GM21423 (cell line): ENCODE measurements around the gene ERCC5.

ENCODE experiments used
- ATAC-seq: cut with Tn5 transposase; IDR thresholded peaks from one replicate; pipeline ENCODE4 v1.9.1; 2021; ENCODE audit warnings: mild to moderate bottlenecking, moderate library complexity; ENCODE audit not compliant: unreplicated experiment

The ERCC5 gene

GRCh38 chr13:102845630-102846260, at the start of gene ERCC5:
ERCC5 (plus strand) TSS chr13:102846032; CDS start chr13:102846267, 235 bp downstream.
- peak; percentile 84 for ATAC-seq

- peak; percentile 84 for ATAC-seq
These were observed 47.0 kb upstream of the ERCC5 start, which contains the start of the genes BIVM and POGLUT2 for GRCh38 chr13:102798581-102799425. BIVM (plus strand) TSS chr13:102799119; CDS start chr13:102807268, 8,149 bp downstream. POGLUT2 (minus strand) TSS chr13:102798976; CDS start chr13:102798670, 306 bp downstream.

GRCh38 chr13:102799426-102800144, 46.2 kb upstream of the ERCC5 start:
- peak; percentile 2 for ATAC-seq

DNA sequence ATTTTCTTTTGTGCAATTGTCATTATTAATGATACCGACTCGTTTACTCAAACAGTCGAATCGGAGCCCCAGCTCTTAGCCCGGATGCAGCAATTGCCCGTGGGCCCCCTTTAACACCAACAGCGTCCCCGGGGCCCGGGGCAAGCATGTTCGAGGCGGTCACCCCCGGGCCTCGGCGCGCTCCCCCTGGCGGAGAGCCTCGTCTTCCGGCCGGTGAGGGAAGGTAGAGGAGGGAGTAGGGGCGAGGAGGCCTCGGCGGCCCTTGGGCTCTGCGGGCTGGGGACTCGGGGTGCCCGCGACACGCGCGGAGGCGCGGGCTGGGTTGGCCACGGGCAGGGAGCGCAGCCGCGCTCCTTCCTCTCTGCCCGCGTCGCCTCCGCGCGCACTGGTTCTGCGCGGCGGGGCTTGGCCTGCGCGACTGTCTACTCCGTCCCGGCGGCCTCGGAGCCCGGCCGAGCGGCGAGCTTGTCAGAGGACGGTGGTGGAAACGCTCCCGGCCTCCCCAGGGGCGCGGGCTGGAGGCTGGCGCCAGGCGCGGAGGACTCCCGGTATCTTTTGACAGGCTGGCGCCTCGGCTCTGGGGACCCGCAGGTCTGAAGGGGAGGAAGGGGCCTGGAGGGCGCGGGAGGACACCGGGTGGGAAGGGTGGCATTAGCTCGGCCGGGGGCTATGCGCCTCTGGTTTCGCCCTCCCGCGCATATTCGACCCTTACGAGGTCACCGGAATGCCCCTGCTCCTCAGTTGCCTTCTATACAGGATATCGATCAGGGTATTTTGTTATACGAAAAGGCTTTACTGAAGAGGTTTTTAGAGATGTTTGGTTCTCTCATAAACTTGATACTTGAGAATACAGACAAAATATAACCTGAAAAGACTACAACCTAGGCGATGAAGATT, 45.4 kb upstream of the ERCC5 start:
- peak; percentile 71 for ATAC-seq

- no peak for ATAC-seq
These were observed 40.2 kb upstream of the ERCC5 start for GRCh38 chr13:102805680-102806079.

- no peak for ATAC-seq
These were observed 38.1 kb upstream of the ERCC5 start for GRCh38 chr13:102807699-102808098.

DNA sequence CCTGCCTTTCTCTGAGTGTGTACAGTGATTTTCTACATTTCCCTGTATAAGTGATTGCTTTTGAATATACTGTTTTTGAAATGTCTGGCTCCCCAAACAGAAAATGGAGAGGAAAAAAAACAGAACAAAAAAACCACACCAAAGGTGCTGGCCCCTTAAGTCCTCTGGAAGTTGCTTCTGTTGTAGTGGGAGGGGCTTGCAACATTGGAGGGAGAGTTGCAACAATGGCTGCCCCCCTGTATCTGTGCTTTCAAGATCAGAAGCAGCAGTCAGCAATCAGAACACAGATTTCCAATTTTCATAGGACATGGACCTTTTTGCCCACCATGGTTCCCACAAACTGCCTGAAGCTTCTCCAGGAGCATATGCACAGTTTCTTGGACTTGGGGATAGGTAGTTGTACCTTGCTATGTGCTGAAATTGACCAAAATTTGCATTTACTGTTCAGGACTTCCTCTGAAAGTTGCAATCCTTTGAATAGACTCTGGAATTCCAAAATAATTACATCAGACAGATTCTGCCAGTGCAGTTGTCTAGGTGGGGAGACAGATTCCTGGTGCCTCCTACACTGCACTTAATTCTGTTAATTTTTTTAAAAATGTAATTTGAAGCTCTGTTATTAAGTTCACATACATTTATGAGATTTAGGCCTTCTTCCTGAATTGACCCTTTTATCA, 33.1 kb upstream of the ERCC5 start:
- ATAC-seq: no peak

DNA sequence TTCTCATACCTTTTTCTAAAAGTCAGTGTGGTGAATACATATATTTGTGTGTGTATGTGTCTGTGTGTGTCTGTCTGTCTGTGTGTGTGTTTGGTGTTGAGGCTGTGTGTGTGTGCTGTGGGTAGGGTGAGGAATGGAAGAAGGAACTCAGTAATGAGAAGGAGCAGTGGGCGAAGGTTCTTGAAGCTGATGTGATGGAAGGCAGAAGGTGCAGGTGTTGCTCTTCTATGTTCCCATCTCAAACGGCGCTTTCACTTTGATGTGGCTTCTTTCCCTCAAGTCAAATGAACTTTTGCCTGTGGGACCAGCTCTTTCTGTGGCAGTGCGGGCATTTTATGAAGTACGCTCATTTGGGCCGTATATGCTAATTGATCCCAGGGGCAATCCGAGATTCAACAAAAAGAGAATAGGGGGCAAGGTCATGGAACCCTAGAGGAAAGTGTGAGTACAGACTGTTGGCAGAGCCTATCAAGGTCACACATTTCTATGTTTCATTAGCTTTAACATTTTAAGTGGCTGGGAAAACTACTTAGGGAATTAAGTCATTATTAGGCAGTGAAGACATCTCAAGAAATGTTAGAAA, 31.7 kb upstream of the ERCC5 start:
- no peak for ATAC-seq

DNA sequence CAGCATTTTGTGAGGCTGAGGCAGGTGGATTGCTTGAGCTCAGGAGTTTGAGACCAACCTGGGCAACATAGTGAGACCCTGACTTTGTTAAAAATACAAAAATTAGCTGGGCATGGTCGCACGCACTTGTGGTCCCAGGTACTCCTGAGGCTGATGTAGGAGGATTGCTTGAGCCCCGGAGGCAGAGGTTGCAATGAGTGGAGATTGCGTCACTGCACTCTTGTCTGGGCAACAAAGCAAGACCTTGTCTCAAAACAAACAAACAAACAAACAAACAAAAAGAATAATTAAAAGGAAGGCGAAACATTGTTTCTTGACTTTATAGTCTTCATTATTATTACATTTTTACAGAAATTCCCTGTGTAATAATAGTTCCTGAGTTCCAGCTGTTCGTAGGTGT, 31.0 kb upstream of the ERCC5 start:
- ATAC-seq: no peak

DNA sequence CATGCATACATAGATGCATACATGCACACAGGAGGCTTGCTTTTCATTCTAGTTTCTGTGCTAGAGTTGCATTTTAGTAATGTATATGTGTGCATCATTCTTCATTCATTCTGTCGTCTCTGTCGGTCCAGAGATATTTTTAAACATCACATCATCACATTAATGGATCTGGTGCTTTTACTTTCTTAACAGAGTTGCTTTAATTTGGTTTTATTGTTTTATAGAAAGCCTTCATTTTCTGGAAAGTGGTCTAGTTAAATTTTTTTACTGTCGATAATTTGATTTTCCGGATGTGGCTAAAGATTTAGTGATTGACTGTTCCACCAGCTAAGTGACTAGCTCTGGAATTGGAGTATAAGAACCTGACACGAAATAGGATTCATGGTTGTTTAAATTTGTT, 30.0 kb upstream of the ERCC5 start:
- ATAC-seq: no peak

DNA sequence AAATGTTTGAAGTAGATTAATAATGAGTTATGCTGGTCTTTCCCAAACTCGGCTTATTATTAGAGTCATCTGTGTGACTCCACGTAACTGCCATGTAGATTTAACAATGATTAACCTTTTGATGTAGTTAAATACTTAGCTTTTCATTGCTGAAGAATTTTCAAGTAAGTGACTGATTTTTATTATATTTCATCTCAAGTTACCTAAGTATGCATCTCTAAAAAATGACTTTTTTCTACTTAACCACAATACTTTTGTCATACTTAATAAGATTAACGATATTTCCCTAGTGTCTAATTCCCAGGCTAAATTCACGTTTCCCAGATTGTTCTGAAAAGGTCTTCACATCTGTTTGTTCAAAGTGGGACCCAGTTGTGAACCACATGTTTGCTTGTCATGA, 29.1 kb upstream of the ERCC5 start:
- no peak for ATAC-seq

DNA sequence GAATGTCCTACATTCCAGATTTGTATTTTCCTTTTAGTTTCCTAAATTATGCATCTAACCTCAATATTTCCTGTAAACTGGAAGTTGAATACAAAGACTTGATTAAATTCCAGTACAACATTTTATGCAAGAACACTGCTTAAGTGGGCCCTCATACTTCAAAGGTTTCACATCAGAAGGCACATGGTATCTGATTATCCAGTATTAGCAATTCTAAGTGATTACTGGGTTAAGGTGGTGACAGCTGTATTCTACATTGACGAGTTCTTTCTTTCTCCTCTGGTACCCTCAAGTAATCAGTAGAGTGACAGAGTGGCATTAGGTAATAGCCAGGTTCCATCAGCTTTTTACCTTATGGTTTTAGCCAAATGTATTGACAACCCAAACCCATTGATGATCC, 28.6 kb upstream of the ERCC5 start:
- ATAC-seq: no peak

DNA sequence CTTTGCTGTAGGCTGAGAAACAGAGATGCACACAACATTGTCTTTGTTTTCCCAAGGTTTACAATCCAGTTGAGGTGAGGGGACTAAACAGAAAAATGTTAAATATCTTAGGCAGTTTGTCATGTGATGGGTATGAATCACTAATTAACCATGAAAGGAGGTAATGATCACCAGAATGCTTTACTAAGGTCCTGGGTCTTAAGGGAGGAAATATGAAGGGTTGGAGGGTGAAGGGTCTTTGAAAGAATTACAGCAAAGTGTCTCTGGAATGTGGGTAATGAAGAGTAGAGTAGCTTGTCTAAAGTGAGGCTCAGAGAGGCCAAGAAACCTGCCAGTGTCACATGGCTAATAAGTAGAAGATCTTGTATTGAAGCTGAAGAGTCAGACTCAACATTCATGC, 27.9 kb upstream of the ERCC5 start:
- ATAC-seq: no peak

DNA sequence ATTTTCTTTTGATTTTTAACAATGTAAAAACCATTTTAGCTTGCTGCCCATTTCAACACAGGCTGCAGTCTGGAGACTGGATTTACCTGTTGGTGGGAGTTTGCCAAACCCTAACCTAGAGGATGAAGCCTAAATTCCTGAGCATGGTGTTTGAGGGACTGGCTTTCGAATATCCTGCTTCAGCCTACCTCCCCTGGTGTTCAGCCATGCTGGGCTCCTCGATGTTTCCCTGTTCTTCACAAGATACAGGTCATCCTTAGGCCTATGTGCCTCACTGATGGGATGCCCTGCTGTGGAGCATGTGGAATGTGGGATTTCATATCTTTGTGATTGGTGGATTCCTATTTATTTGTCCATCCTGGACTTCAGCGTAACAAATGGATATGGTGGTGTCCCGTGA, 20.4 kb upstream of the ERCC5 start:
- no peak for ATAC-seq

DNA sequence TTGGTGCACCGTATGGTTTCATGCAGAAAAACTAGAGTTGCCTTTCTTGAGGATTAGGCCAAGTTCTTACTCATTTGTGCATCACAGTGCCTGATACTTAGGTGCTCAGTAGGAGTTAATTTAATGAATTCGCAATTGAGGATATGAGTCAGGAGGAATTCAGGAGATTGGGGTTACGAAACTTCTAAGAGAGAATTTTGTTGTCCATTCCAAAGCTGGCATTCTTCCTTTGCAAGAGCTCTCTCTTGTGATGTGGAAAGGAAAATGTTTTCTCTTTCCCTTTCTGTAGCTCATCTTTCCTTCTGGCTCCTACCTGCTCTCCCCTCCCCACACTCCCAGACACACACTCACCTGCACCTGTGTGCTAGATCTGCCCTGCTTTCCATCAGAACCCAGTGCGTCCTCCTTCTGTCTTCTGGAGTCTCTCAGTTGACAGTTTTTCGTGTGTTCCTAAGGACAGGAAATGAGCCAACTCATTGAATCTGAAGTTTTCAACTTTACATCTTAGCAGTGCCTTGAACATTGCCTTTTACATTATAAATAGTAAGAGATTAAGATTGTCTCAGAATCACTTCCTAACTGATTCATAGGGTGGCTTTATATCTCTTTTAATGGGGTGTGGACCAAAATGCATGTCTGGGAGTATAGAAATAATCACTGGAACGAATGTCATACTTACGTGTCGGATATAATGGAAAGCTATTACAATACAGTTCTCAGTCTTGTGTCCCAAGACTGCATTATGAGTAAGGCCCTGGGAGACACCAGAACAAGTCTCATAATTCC, 19.7 kb upstream of the ERCC5 start:
- no peak for ATAC-seq

DNA sequence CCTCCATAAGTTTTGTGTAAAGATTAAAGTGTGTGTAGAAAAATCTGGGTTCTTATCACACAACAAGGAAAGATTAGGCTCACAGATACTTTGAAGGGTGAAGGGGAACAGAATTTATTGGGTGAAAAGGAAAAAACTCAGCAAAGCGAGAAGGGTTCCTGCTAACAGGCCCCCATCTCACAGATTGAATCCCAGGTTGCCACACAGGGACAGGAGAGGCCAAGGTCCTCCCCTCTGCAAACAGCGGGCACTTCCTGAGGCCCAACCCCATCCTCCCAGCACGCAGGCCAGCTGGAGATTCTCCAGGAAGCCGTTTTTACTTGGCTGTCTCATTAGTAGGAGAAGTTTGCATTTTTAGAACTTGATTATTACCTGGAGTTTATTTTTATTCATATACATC, 15.2 kb upstream of the ERCC5 start:
- ATAC-seq: no peak

DNA sequence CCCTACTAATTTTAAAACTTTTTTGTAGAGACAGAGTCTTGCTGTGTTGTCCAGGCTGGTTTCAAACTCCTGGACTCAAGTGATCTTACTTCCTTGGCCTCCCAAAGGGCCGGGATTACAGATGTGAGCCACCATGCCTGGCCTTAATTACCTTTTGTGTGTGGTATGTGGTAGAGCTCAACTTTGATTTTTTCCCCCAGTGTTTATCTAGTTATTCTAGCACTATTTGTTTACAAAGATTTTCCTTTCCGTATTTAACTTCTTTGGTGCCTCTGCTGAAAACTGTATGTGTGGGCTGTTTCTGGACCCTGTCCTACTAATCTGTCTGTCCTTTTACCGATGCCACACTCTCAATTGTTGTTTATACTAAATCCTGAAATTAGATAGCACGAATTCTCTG, 9.4 kb upstream of the ERCC5 start:
- ATAC-seq: no peak

DNA sequence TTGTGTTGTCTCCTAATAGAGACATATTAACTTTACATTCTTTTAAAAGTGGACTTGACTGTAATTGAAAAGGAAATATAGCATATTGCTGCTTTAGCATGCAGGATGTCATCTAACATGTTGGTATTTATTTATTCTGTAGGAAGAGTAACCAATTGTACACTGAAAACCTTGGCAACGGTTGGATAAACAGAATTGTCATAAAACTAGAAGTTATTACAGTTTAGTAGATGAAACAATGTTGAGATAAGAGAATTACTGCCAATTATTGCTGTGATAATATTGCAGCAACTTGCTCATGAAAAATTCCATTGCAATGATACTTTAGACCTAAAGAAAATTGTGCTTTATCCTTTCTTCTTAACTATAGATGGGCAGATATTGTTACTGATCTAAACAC, 7.6 kb upstream of the ERCC5 start:
- no peak for ATAC-seq

GRCh38 chr13:102838982-102839381, 6.8 kb upstream of the ERCC5 start:
- ATAC-seq: no peak
